HG03520 (cell line): ENCODE data around the gene LMOD2.

Source experiments
- ATAC-seq: cut with Tn5 transposase; IDR thresholded peaks from one replicate; pipeline ENCODE4 v1.9.1; 2021; ENCODE audit warnings: mild to moderate bottlenecking, moderate library complexity; ENCODE audit not compliant: unreplicated experiment

LMOD2 gene

GRCh38 chr7:123712619-123713018 is 57.0 kb downstream of the LMOD2 start:
- no peak for ATAC-seq
